Lower leg skin (tissue), 4 donors: ENCODE results near the gene PDGFC. TPM values are rescaled to one million over a fixed set of nuclear protein-coding genes. Genes with fewer than 3 reads are reported as not detected.

ENCODE experiments used
- DNase-seq, 2 donors: peaks; one replicate each; pipeline ENCODE4 v3.0.0-alpha.2; 2019; ENCODE audit warnings: low spot score in 2 of 2
- H3K4me3 ChIP-seq: fragments of 200-600 bp; sonication (generic); 2 replicates; pipeline ENCODE4 v1.5.1; 2017; ENCODE audit warnings: mild to moderate bottlenecking, low read depth; ENCODE audit not compliant: poor library complexity, severe bottlenecking
- CTCF ChIP-seq, 3 donors: fragments of 450-650 bp; IDR thresholded peaks; one replicate each; pipeline ENCODE4 v1.5.1; 2016; ENCODE audit warnings: antibody characterized with exemption in 3 of 3, mild to moderate bottlenecking in 3 of 3, moderate library complexity in 2 of 3
- POLR2A ChIP-seq, 2 donors: fragments of 450-650 bp; IDR thresholded peaks; one replicate each; pipeline ENCODE4 v1.6.1; 2016 to 2017; ENCODE audit warnings: antibody characterized with exemption in 2 of 2, mild to moderate bottlenecking in 1 of 2, moderate library complexity in 1 of 2
- WGBS, 2 donors: methylation state at CpG; one replicate each; pipeline ENCODE4 v1.1.5; 2018; 5-methylcytosine and 5-hydroxymethylcytosine counted together
- intact Hi-C: fragments of 100-400 bp; cut with DNase I; formaldehyde crosslinking; loops from one replicate; pipeline ENCODE4 v1.15.0; 2023; ENCODE audit warnings: low total_unique reads
- total RNA-seq, 4 donors: library from RNA; depleted of rRNA; stranded (reverse); fragments of >200 nt; gene quantifications; one replicate each; pipeline ENCODE4 v1.1.0, GENCODE V29; 2016

PDGFC gene
- total RNA-seq, 4 donors from 2014 or later: 18.9 to 24.4 (median 21.0) TPM

- TF ChIP-seq CTCF (IDR thresholded peaks at IDR 0.05) (no peak), POLR2A (IDR thresholded peaks at IDR 0.05) (no peak)
- H3K4me3 ChIP-seq: no peak overlapping the region
- intact Hi-C loops: no loop called here
- WGBS, 2 donors: 70 to 79% methylated on average over 2 of the region's 2 CpGs
- DNase-seq: no peak
These were observed 106.1 kb downstream of the PDGFC start for GRCh38 chr4:156865451-156865850.

GRCh38 chr4:156858071-156858470, 113.5 kb downstream of the PDGFC start:
- DNase-seq: no peak
- 83 to 84% methylated on average over 3 of the region's 3 CpGs for WGBS, 2 donors
- no peak overlapping the region for H3K4me3 ChIP-seq
- intact Hi-C loops: no loop called here
- TF ChIP-seq CTCF (IDR thresholded peaks at IDR 0.05): no peak
- no peak for TF ChIP-seq POLR2A (IDR thresholded peaks at IDR 0.05)

DNA sequence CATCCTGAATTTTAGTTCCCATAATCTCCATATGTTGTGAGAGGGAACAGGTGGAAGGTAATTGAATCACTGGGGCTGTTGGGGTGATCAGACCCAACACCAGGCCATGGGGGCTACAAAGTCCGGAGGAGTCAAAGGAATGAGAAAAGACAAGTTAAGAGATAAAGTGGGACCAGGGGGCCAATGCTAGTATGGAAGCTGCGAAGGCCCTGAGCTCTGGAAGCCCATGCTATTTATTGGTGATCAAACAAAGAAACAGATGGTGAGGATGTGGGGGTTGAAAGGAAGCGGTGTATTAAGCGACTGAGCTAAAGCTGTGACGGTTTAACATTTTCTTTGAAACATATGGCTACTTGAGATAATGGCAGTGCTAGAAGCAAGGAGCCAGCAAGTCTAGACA, 132.8 kb downstream of the PDGFC start:
- WGBS, 2 donors: 92 to 94% methylated on average over 5 of the region's 5 CpGs
- DNase-seq: no peak
- no peak for TF ChIP-seq POLR2A (IDR thresholded peaks at IDR 0.05)
- TF ChIP-seq CTCF (IDR thresholded peaks at IDR 0.05): no peak
- intact Hi-C loops: no loop called here
- no peak overlapping the region for H3K4me3 ChIP-seq

DNA sequence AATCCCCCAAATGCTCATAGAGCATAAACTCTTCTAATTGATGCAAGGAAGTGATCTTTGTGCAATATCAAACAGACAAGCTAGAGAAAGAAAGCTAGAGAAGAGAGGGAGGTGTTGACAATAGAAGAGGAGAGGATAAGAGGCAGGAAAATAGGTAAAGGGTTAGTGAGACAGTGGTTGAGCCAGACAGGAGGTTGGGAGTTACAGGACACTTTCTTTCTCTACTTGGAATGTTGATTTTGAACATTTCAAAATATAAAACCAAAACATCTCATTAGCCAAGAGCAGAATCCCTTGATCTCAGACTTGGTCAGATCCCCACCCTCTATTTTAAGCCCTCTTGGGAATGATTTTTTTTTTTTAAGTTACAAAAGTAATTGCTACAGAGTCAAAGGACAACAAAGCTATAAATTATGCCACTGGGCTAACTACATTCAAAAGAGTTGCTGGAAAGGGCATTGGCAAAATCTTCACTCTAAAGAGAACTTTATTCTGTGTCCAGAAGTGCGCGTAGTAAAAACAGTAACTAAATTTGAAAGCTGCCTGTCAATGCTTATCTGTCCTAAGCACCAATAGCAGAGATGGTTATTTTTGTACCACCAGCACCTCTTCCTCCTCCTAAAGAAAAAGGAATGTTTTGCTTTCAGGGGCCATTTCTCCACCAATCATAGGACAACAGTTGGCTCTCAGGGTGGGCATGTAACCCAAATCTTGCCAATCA, 133.8 kb downstream of the PDGFC start:
- 75 to 94% methylated on average over 2 of the region's 2 CpGs for WGBS, 2 donors
- TF ChIP-seq CTCF (IDR thresholded peaks at IDR 0.05) (no peak), POLR2A (IDR thresholded peaks at IDR 0.05) (no peak)
- no peak for DNase-seq
- intact Hi-C loops: no loop called here
- H3K4me3 ChIP-seq: no peak overlapping the region

DNA sequence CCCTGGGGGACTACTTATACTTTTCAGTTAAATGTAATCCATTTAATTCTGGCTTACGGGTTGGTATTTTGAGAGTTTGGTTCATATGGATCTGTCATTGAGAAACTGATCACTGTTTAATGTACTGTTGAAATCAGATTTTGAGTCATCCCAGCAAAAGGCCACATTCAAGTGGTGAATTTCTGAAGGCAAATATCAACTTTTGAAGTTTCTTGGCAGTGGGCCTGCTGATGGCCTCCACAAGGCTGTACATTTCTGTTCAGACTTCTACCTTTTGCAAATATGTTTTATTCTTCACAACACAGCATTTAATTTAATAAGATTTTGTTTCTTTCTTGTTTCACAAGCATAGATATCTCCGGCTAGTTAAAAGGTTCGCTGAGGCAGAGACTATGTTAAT, 138.7 kb downstream of the PDGFC start:
- 95 to 98% methylated on average over 3 of the region's 3 CpGs for WGBS, 2 donors
- no peak for TF ChIP-seq CTCF (IDR thresholded peaks at IDR 0.05)
- TF ChIP-seq POLR2A (IDR thresholded peaks at IDR 0.05): no peak
- no peak for DNase-seq
- H3K4me3 ChIP-seq: no peak overlapping the region
- intact Hi-C loops: no loop called here

GRCh38 chr4:156830351-156830750, 141.2 kb downstream of the PDGFC start:
- intact Hi-C loops: no loop called here
- WGBS, 2 donors: 92 to 94% methylated on average over 4 of the region's 4 CpGs
- no peak overlapping the region for H3K4me3 ChIP-seq
- TF ChIP-seq POLR2A (IDR thresholded peaks at IDR 0.05) (no peak), CTCF (IDR thresholded peaks at IDR 0.05) (no peak)
- DNase-seq: no peak
